ENCODE results near the gene PCYT1A.
"Not testable (repeated sequence)": the region's sequence is repeated elsewhere in the genome, so short reads cannot be mapped to it uniquely, and the experiment has no call there.

PCYT1A gene

GRCh38 chr3:196284396-196284795 is 3.1 kb downstream of the PCYT1A start:
- no peak for DNase-seq

GRCh38 chr3:196281962-196282361 is 5.6 kb downstream of the PCYT1A start:
- no peak for DNase-seq

- no peak for DNase-seq
Measured at GRCh38 chr3:196280689-196281440, 6.7 kb downstream of the PCYT1A start.

DNA sequence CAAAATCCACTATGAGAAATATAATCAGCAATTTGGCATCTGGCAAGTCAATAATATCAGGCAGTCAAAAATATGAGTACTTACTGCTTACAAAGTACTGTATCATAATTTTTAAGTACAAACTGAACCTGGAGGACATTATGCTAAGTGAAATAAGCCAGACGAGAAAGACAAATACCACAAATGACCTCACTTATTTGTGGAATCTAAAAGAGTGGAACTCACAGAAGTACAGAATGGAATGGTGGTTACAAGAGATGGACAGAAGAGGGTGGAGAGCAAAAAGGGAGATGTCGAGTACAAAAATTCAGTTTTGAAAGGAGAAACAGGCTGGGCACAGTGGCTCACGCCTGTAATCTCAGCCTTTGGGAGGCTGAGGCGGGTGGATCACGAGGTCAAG is 12.4 kb downstream of the PCYT1A start:
- no peak for DNase-seq

- DNase-seq: no peak
Measured at GRCh38 chr3:196274585-196274984, 12.9 kb downstream of the PCYT1A start.

DNA sequence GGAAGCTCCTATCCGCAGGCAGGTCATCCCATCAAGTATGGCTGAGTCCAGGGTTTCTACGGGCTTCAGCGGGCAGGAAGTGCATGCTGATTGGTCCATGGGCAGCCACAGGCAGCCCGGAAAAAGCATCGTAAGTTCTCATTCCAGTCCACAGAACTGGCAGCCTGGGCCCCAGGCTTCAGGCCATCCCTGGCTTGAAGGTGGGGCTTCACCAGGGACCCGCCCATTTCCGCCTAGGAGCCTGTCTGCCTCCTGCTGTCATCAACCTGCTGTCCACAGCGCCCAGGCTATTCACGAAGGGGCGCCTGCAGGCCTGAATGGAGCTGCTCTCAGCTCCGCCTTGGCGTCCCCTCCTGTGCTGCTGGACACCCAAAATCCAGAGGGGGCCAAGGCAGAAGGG is 13.9 kb downstream of the PCYT1A start:
- no peak for DNase-seq

DNA sequence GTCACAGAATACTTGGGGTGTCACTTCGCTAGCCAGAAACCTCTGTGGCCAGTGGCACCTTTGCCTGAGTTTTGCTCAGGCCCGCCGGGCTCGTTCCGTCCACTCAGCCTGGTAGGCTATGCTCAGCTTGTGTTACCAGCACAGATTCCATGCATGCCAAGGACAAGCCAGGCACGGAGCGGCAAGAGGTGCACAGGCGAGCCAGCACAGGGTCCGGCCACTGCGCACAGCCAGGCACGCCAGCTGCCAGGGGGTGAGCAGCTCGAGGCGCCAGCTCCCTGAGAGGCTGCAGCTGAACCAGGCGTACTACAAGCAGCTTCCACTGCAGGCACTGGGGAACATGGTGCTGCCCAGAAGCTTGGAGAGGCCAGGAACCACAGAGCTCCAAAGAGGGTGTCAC is 14.7 kb downstream of the PCYT1A start:
- no peak for DNase-seq

- DNase-seq: no peak
Measured at GRCh38 chr3:196270499-196270898, 17.0 kb downstream of the PCYT1A start.

GRCh38 chr3:196268284-196269163 is 19.0 kb downstream of the PCYT1A start:
- DNase-seq: no peak

GRCh38 chr3:196263819-196264218 is 23.7 kb downstream of the PCYT1A start:
- no peak for DNase-seq

DNA sequence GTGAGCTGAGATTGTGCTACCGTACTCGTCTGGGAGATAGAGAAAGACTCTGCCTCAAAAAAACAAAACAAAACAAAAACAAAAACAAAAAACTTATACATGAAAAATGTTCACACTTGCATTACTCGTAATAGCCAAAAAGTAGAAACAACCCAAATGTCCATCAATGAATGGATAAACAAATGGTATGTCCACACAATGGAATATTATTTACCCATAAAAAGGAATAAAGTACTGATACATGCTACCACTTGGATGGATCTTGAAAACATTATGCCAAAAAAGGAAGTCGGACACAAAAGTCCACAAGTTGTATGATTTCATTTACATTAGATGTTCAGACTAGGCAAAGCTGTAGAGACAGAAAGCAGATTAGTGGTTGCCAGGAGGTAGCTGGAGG is 26.7 kb downstream of the PCYT1A start:
- no peak for DNase-seq

- DNase-seq: no peak
Measured at GRCh38 chr3:196255776-196256175, 31.8 kb downstream of the PCYT1A start.

DNA sequence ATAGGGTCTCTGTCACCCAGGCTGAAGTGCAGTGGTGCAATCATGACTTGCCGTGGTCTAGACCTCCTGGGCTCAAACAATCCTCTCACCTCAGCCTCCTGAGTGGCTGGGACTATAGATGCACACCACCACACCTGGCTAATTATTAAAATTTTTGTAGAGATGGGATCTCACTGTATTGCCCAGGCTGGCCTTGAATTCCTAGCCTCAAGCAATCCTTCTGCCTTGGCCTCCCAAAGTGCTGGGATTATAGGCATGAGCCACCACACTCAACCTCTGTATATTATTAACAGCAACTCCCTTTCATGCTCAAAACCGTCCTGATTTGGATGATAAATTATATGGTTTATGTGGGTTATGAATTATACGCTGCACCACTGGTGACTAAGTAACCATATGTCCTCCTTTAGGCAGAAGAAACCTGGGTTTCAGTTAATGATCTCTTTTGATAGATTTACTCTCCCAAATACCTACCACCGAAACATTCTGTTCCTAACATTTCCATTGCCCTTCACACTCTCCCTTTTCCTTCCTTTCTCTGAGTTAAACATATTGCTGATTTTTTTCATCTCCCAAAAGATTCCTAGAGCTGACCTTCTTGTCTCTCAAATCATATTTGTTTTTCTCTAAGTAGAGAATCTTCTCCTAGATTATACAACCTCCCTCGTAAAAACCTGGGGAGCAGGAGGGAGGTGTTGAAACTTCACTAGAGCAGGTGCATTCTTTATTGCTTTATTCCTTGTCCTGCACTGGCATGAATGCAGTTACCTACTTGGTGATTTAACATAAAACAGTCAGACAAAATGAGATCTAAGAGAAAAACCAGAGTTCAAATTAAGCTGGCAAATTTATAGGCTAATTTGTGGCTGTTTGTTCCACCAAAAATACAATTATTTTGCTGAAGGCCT is 32.9 kb downstream of the PCYT1A start:
- no peak for DNase-seq

GRCh38 chr3:196251918-196252317 is 35.6 kb downstream of the PCYT1A start:
- no peak for DNase-seq

- no peak for DNase-seq
Measured at GRCh38 chr3:196246612-196247308, 40.8 kb downstream of the PCYT1A start.

GRCh38 chr3:196244166-196244565 is 43.4 kb downstream of the PCYT1A start:
- not testable (repeated sequence) for DNase-seq

GRCh38 chr3:196241704-196242103 is 45.8 kb downstream of the PCYT1A start:
- DNase-seq: no peak

- DNase-seq: no peak
Measured at GRCh38 chr3:196240424-196240823, 47.1 kb downstream of the PCYT1A start.

GRCh38 chr3:196238612-196239560 is 48.6 kb downstream of the PCYT1A start:
- DNase-seq: no peak

- DNase-seq: no peak
Measured at GRCh38 chr3:196237203-196237602, 50.3 kb downstream of the PCYT1A start.

- DNase-seq: no peak
Measured at GRCh38 chr3:196236223-196236622, 51.3 kb downstream of the PCYT1A start.

All from amniotic stem cell (primary cell).